NCI-H1417 treated with DMSO at 0.1 percent for 48 hours (cell line): Measurements from ENCODE around the gene MIDN.

ENCODE experiments used
- DNase-seq: peaks from one replicate; lab custom pipeline; 2025; lab: John Stamatoyannopoulos, UW

The MIDN gene

DNA sequence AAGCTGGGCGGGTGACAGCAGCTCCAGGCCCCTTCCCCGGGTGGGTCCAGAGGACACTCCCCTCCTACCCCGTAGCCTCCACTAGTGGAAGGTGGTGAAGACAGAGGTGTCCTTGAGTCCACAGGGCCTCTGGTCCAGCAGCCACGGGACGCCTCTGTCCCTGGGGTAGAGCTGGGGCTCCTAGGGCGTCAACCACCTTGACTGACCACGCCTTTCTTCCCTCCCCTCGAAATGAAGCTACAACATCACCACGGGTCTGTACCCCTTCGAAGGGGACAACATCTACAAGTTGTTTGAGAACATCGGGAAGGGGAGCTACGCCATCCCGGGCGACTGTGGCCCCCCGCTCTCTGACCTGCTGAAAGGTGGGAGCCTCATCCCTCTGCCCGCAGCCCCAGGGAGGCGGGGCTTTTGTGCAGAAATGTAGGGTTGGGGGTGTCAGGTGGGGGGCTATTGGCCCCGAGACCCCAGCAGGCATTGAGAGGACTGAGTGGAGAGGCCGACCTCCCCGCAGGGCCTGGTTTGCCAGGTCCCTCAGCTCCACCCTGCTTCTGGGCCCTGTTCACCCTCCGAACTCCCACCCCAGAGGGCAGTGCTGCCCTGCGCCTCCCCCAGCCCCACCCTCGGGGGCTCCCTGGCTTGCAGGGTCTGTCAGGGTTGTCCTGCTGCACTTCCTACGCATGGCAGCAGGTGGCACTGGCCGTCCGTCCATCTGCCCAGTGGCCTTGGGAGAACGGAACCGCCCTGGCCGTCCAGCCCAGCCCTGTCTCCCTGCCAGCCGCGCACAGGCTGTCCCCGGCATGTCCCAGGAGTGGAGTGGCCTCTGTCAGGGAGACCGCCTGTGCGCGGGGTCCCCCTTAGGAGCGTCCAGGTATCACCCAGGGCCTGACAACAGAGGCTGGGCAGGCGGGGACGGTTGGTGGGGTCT, 27.1 kb upstream of the MIDN start:
- DNase-seq: no peak

DNA sequence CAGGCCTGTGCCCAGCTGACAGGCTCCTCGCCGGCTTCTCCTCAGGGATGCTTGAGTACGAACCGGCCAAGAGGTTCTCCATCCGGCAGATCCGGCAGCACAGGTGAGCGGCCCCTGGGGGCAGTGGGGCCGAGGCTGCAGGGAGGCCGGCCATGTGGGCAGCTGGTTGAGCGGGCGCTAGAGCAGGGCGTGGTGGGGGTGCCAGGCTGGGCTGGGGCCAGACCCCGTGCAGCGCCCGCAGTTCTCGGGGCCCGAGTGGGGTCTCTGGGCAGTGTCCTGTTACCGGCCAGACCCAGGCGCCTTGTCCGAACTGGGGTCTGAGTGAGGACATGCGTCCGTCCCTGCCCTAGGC, 26.5 kb upstream of the MIDN start:
- DNase-seq: no peak

DNA sequence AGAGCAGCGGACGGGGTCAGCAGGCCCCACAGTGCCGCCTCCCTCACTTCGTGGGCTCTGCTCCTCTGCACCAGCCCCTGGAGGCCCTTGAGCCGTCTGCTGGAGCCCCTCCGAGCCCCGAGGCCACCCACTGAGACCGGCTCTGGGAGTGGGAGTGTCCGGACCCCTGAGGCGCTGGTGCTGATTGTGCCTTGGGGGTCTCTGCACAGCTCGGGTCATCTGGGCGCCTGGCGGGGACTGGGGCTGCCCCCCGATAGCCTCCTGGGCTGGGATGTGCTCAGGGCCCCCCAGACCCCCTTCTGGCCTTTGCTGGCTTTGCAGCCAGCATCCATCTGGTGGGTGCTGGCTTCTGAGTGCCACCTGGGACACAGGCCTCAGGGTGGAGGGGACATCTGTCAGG, 26.0 kb upstream of the MIDN start:
- DNase-seq: no peak

DNA sequence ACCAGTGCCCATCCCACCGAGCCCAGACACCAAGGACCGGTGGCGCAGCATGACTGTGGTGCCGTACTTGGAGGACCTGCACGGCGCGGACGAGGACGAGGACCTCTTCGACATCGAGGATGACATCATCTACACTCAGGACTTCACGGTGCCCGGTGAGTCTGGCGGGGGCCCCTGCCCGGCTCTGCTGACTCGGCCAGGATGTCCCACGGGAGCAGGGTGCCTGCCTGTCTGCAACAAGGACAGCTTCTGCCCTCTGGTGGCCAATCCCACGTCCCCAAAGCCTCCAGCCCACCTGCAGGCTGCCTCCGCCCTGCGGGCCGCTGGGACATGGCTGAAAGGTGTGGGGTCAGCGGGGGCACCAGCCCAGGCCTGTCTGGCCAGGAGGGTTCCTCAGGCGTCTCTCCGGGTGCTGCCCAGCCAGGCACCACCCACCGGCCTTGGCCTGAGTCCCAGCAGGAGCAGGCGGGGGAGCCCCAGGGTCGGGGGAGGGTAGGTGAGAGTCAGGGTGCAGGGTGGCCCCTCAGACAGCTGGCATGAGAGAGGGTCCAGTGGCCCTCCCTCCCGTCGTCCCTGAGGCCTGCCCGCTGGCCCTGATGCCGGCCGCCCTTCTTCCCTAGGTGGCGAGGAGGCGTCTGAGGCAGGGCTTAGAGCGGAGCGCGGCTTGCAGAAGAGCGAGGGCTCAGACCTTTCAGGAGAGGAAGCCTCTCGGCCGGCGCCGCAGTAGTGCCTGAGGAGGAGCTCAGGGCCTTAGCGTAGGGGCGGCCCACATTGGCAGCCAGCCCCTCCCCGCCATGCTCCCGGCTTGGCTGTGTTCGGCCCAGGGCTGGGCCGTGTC, 25.1 kb upstream of the MIDN start:
- no peak for DNase-seq

DNA sequence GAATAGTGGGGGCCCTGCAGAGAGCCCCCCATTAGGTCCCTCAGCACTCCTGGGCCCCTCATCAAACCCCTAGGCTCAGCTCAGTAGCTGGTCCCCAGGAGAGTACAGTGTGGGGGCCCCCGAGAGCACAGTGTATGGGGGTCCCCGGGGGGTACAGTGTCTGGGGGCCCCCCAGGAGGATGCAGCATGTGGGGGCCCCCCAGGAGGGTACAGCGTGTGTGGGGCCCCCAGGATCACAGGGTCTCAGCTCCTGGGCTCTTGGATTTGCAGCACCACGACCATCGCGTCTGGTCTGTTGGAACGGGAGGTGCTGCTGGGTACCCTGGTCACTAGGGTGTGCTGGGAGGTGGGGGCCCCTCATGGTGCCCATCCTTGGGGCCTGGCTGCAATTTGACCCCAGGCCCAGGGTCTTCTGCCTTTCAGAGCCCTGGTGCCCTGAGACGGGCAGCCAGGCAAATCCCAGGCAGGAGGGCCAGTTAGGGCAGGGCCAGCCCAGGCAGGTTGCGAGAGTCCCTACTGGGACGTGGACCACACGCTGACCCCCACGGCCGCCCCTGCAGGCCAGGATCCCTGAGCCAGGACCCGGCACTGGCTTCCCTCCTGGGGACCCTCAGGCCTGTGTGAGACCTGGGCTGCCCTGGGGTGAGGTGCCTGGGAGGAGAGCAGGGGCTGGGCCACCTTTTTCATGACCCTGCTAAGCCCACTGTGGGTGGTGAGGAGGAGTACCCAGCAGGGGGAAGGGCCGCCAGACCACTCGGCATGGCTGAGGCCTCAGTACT, 24.1 kb upstream of the MIDN start:
- no peak for DNase-seq

DNA sequence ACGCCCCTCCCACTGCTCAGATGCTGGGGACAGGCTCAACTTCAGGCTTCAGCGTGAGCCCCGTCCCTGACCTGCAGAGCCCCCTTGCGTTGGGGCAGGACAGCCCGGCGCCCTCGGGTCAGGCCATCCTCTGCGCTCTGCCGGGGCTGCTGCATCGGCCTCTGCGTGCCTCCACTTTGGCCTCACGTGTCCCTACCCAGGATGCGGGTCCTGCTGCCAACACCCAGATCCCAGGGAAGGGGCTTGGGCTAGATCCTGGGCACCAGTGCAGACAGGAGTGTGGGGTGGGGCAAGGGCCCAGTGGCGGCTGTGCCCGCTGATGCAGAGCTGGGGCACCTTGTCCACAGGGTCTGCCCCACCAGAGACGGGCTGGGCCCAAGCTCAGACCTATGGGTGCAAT, 23.5 kb upstream of the MIDN start:
- DNase-seq: no peak

DNA sequence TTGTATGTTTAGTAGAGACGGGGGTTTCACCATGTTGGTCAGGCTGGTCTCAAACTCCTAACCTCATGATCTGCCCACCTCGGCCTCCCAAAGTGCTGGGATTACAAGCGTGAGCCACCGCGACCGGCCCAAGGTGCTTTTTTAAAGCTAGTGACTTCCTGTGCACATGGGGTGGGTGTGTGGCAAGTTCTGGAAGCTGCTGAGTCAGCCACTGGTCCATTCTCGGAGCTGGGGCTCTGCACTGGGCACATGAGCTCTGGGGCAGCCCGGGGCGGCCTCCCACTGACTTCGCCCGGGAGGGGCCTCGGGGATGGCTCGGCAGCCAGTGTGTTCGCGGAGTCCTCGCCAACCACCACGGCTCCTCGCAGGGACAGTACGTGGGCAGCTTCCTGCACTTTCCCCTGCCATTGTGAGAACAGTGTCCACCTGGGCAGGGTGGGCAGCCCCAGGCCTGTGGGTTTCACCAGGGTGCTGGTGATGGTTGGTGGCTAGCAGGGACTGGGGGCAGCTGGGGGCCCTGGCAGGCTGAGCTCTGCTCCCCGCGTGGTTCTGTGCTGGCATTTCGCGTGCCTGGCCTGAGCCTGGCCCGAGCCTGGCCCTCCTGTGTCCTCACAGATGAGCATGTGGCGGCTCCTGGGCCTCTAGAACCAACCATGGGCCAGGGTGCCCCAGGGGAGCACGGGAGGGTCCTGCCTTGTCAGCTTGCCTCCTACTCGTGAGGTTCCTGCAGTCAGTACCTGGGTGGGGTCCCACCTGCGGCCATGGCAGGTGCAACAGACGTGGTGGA, 22.8 kb upstream of the MIDN start:
- no peak for DNase-seq

DNA sequence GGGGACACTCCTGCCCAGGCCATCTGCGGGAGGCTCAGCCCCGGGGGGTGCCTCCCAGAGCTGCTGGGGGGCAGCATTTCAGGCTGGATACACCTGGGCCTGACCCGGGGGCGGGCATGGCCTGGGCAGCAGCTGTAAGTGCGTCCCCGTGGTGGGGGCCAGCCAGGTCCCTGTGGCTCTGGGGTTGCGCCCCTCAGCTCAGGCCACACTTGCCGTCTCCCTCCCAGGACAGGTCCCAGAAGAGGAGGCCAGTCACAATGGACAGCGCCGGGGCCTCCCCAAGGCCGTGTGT, 22.2 kb upstream of the MIDN start:
- no peak for DNase-seq

DNA sequence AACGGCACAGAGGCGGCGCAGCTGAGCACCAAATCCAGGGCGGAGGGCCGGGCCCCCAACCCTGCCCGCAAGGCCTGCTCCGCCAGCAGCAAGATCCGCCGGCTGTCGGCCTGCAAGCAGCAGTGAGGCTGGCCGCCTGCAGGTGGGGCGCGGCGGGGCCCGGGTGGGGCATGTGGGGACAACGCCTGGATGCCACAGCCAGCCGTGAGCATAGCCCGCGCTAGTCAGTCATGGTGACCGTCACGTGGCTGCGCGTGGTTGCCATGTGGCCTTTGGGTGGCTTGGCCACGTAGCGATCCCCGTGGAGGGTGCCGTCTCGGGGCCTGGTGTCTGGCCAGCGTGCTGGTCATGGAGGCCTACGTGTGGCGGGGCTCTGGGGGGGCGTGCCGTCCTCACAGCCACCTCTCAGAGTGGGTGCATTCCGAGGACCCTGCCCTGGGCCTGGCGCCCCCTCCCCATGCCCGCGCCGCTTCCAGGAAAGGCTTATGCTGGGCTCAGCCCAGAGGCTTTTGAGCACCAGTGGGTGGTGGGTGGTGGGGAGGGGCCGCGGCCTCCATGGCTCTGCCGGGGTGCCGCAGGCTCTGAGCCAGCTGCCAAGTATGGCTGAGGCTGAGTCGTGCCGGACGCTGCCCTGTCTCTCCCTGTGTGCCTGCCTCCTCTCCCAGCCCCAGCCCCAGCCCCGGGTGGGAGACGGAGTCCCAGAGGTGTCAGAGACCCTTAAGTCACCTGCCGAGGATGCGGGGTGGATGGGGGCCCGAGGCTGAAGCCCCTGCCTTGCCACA, 21.7 kb upstream of the MIDN start:
- no peak for DNase-seq

DNA sequence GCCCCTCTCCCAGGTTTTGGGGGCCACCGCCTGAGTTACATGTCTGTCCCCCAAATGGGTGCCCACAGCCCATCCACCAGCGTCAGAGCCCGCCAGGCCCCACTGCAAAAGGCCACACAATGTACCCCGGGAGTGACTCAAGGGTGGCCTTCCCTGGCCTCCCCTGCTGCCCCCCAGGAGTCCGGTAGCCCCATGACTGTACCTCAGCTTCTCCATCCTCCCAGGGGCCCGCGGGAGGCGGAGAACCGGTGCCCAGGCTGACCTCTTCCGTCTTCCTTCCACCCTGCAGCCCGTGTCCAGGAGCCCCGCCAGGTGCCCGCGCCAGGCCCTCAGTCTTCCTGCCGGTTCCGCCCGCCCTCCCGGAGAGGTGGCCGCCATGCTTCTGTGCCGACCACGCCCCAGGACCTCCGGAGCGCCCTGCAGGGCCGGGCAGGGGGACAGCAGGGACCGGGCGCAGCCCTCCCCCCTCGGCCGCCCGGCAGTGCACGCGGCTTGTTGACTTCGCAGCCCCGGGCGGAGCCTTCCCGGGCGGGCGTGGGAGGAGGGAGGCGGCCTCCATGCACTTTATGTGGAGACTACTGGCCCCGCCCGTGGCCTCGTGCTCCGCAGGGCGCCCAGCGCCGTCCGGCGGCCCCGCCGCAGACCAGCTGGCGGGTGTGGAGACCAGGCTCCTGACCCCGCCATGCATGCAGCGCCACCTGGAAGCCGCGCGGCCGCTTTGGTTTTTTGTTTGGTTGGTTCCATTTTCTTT, 20.9 kb upstream of the MIDN start:
- DNase-seq: no peak

DNA sequence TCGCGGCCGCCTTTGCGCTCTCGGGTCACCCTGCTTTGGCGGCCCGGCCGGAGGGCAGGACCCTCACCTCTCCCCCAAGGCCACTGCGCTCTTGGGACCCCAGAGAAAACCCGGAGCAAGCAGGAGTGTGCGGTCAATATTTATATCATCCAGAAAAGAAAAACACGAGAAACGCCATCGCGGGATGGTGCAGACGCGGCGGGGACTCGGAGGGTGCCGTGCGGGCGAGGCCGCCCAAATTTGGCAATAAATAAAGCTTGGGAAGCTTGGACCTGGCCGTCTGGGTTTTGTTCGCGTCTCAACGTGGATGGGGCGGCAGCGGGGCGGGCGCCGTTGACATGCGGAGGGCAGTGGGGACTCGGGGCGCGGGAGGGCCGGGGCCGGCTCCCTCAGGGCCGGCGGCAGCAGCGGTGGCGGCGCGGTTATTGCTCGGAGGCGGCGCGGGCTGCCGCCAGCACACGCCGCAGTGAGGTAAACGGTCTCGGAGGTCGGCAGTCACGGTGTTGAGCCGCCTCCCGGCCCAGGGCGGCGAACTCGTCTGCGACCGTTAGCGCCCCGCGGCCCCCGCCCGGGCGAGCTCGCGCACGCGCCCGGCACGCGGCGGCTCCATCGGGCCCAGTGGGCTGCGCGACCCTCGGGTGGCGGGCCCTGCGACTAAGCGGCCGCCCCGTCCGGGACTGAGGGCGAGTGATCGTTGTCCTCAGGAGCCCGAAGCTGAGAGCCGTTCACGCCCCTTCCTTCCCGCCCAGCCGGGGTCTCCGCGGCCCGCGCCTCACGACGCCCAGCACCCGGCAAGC, 20.0 kb upstream of the MIDN start:
- no peak for DNase-seq

DNA sequence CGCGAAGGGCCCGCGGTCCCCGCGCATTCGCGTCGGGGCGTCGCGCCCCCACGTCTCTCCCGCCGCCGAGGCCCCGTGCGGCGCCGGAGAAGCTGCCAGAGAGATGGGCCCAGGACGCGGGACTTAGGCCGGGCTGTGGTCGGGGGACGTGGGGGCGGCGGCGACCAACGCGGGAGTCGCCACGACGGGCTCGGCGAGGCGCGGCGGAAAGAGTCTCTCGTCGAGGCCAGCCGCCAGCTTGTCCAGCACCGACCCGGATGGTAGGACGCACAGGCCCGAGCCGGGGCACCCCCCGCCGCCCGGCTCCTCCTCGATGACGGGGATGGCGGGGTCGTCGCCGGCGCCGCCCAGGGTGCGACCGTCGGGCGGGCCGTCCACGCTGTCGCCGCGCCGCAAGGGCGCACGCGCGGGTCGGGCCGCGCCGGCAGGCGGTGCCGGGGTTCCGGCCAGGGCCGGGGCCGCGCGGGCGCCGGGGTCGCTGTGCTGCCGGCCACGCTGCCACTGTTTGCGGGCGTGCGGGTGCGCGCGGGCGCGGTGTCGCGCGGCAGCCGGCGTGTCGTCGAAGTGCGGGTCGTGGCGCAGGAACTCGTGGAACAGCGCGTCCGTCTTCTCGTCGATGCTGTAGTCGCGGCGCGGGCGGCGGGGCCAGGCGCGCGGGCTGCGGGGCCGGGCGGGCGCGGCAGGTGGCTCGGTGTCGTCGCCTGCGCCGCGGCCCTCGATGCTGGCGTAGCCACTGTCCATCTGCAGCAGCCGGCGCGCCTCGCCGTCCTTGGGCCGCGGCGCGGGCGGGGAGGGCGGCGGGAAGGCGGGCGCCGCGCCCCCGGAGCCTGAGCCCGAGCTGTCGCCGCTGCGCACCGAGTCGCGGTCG, 19.1 kb upstream of the MIDN start:
- no peak for DNase-seq

DNA sequence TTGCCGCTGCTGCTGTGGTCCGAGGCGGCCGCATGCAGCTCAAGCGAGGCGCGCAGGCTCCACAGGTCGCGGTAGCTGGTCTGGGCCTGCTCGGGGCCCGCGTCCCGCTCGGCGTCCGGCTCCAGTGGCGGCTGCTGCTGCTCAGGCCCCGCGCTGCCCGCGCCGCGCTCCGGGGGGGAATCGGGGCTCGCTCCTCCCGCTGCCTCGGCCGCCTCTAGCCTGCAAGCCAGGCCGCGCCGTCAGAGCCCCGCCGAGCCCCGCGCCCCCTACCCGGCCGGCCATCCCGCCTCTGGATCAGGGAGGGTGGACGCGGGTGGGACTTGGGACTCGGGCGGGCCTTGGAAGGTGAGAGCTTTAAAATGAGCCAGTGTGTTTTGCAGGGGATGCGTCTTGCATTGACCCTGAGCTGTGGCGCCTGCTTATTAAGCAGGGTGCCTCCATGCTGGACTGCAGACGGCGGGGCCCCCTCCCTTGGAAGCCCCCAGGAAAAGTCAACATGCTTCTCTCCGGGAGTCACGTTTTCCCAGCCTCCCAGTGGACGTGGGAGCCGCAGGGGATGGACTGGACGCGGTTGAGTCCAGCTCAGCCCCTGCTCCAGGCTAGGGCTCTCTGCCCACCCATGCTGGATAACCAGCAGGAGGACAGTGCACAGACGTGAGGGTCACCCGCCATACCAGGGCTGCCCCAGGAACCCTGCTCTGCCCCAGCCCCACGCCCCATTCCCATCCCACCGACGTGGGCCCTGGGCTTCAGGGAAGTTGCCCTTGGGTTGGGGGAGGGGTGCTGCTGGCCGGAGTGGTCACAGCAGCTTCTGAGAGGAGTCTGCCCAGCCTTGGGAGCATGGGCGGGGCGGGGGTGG, 18.2 kb upstream of the MIDN start:
- DNase-seq: no peak

DNA sequence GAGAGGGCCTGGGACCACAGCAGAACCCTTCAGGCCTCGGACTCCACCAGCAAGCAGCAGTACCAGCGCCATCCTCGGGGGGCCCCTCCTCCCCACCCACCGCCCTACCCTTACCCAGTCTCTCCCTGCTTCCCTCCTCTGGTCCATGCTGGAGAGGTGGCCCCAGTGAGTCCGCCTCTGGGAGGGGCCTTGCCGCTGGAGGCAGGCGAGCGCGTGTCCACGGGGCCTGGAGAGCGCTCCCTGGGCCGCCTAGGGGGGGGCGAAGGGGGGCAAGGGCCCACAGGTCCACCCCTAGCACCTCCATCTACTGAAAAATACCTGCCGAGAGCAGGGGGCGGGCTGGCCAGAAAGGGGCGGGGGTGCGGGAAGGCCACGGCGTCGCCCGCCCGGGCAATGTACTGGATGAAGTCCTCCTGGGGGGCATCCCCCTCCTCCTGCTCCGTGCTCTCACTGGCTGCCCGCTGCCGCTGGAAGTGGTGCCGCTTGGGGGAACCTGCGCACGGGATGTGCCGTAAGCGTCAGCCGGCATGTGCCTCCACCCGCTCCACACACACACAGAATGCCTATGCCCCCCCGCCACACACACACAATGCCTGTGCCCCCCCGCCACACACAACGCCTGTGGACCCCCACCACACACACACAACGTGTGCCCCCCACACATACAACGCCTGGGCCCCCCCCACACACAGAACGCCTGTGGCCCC, 17.4 kb upstream of the MIDN start:
- DNase-seq: no peak

DNA sequence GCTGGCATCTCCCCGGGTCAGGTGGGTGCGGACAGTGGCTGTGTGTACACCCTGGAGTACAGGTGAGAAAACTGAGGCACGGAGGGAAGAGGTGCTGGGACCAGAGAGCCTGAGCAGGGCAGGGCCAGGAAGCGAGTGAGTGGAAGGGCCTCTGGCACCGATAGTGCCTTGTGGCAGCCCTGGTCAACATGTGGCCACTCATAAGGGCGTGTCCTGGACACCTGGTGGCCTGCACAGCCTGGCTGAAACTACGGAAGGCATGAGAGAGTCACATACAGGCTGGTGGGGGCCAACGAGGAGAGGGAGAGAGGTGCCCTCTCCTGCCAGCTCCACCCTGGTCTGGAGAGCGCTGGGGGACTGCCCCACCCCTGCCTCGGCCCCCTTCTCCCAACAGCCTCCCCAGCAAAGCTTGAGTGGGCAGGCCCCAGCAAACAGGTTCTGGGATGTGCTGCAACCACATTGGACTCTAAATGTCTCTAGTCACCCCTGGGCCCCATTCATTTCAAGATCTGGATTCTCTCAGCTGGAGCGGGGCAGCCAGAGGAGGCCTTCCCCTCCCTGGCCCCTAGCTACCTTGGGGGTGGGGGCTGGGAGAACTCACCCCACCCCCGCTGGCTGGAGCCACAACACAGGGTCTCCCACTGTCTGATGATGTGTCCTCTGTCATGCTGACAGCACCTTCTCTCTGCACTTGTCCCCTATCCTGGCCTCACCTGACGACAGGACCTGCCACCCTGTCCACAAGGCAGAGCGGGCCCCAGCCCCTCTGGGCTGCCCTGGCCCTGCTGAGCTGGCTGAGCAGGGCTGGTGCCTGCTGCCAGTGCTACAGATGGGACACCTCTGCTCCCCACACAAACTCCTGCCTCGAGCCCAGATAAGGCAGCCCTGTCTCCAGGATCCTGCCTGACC, 16.4 kb upstream of the MIDN start:
- DNase-seq: no peak

DNA sequence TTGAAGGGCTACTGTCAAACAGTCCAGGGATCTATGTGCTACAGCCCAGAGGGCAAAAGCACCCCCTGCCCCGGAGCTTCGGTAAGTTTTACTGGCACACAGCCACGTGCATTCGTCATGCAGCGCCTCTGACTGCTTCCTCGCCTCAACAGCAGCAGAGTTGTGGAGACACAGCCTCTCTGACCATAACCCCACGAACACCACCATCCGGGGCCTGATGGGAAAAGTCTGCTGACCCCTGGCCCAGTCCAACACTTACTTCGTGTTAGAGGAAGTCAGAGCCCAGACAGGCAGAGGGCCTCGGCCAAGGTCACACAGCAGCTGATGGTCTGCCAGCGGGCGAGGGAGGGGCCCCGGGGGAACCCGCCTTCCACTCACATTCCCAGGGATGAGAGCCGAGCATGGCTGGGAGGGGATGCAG, 15.7 kb upstream of the MIDN start:
- DNase-seq: no peak
